GM12878 (cell line): Measurements from ENCODE around the gene TBCA.

Experiments used
- BCLAF1 ChIP-seq: fragments of 450-650 bp; IDR thresholded peaks from 2 replicates; pipeline ENCODE4 v1.6.1; 2017; ENCODE audit warnings: antibody characterized with exemption, mild to moderate bottlenecking, moderate library complexity
- CTCF ChIP-seq, 3 experiments: IDR thresholded peaks in 2 of 3; conservative IDR thresholded peaks in 1 of 3; 2 replicates each; pipeline ENCODE4 v1.5.1; 2011; ENCODE audit warnings: low read depth in 3 of 3, low read length in 3 of 3, mild to moderate bottlenecking in 3 of 3, control low read depth in 2 of 3, moderate library complexity in 2 of 3, inconsistent platforms in 1 of 3, mixed read lengths in 1 of 3; ENCODE audit not compliant: control insufficient read depth in 2 of 3, insufficient read depth in 1 of 3; ENCODE audit errors: extremely low read depth in 1 of 3
- MTA2 ChIP-seq: fragments of 450-650 bp; IDR thresholded peaks from 2 replicates; pipeline ENCODE4 v1.6.1; 2016; ENCODE audit warnings: low read depth, mild to moderate bottlenecking, moderate library complexity
- MYB ChIP-seq: fragments of 150-350 bp; IDR thresholded peaks from 2 replicates; pipeline ENCODE4 v1.6.1; 2014; ENCODE audit warnings: mild to moderate bottlenecking, low read depth, low read length, borderline replicate concordance
- NBN ChIP-seq: fragments of 450-650 bp; IDR thresholded peaks from 2 replicates; pipeline ENCODE4 v1.6.1; 2016
- NR2C1 ChIP-seq: fragments of 450-650 bp; IDR thresholded peaks from 2 replicates; pipeline ENCODE4 v1.6.1; 2017; ENCODE audit warnings: antibody characterized with exemption, mild to moderate bottlenecking, moderate library complexity
- POLR2A ChIP-seq: IDR thresholded peaks from 2 replicates; pipeline ENCODE4 v1.6.1; 2011; ENCODE audit warnings: low read depth, mild to moderate bottlenecking, low read length
- POLR2AphosphoS5 ChIP-seq: IDR thresholded peaks from 2 replicates; pipeline ENCODE4 v1.6.1; 2011; ENCODE audit warnings: mild to moderate bottlenecking, low read length, inconsistent platforms
- ZBTB33 ChIP-seq: fragments of 450-650 bp; IDR thresholded peaks from 2 replicates; pipeline ENCODE4 v1.6.1; 2017; ENCODE audit warnings: mild to moderate bottlenecking

GRCh38 chr5:77709993-77710685, 66.0 kb downstream of the TBCA start:
- no peak for TF ChIP-seq CTCF (IDR thresholded peaks at IDR 0.05 in 2 of 3, conservative IDR thresholded peaks at IDR 0.05 in 1 of 3; ENCODE audit: control insufficient read depth in 2 of 3, extremely low read depth in 1 of 3, insufficient read depth in 1 of 3, low read depth in 3 of 3, low read length in 3 of 3)
- no peak for TF ChIP-seq MTA2
- no peak for TF ChIP-seq POLR2AphosphoS5
- TF ChIP-seq NBN: no peak
- no peak for TF ChIP-seq MYB
- TF ChIP-seq ZBTB33: no peak
- no peak for TF ChIP-seq BCLAF1
- no peak for TF ChIP-seq POLR2A
- no peak for TF ChIP-seq NR2C1
